GM23248 (cell line): ENCODE measurements around the gene F2RL3. TPM values are rescaled to one million over a fixed set of nuclear protein-coding genes. Genes with fewer than 3 reads are reported as not detected.
A peak's percentile ranks its signal among the peaks of the same experiment; 100 is the strongest.

Experiments
- DNase-seq: peaks from one replicate; pipeline ENCODE4 v3.0.0-alpha.2; 2015
- H2AFZ ChIP-seq: fragments of 200-600 bp; sonication (generic); 2 replicates; pipeline ENCODE4 v1.6.1; 2016; ENCODE audit warnings: antibody characterized with exemption
- H3F3A ChIP-seq: fragments of 200-600 bp; sonication (generic); 2 replicates; pipeline ENCODE4 v1.6.1; 2016; ENCODE audit warnings: mild to moderate bottlenecking, antibody characterized with exemption, mixed run types; ENCODE audit not compliant: insufficient read depth
- H3K27ac ChIP-seq: fragments of 200-600 bp; sonication (generic); 2 replicates; pipeline ENCODE4 v1.5.1; 2016; ENCODE audit warnings: mild to moderate bottlenecking
- H3K27me3 ChIP-seq: fragments of 200-600 bp; sonication (generic); replicated peaks from 2 replicates; pipeline ENCODE4 v1.6.1; 2016; ENCODE audit warnings: mild to moderate bottlenecking; ENCODE audit not compliant: insufficient read depth
- H3K36me3 ChIP-seq: fragments of 200-600 bp; sonication (generic); 2 replicates; pipeline ENCODE4 v1.6.1; 2016; ENCODE audit warnings: low read depth, mild to moderate bottlenecking
- H3K4me1 ChIP-seq: fragments of 200-600 bp; sonication (generic); 2 replicates; pipeline ENCODE4 v1.6.1; 2016; ENCODE audit warnings: mild to moderate bottlenecking; ENCODE audit not compliant: insufficient read depth
- H3K4me2 ChIP-seq: fragments of 200-600 bp; sonication (generic); one replicate; pipeline ENCODE4 v1.6.1; 2016; ENCODE audit warnings: mild to moderate bottlenecking; ENCODE audit not compliant: unreplicated experiment
- H3K4me3 ChIP-seq: fragments of 200-600 bp; sonication (generic); 2 replicates; pipeline ENCODE4 v1.5.1; 2016; ENCODE audit warnings: mild to moderate bottlenecking
- H3K79me2 ChIP-seq: fragments of 200-600 bp; sonication (generic); 2 replicates; pipeline ENCODE4 v1.6.1; 2016; ENCODE audit warnings: mild to moderate bottlenecking; ENCODE audit not compliant: insufficient read depth
- H3K9ac ChIP-seq: fragments of 200-600 bp; sonication (generic); 2 replicates; pipeline ENCODE4 v1.6.1; 2016; ENCODE audit warnings: mild to moderate bottlenecking
- H3K9me2 ChIP-seq: fragments of 200-600 bp; sonication (generic); 2 replicates; pipeline ENCODE4 v1.6.1; 2016; ENCODE audit warnings: mixed run types, mild to moderate bottlenecking, moderate library complexity; ENCODE audit not compliant: insufficient read depth
- H3K9me3 ChIP-seq: fragments of 200-600 bp; sonication (generic); one replicate; pipeline ENCODE4 v1.6.1; 2017; ENCODE audit warnings: low read depth
- H4K20me1 ChIP-seq: fragments of 200-600 bp; sonication (generic); 2 replicates; pipeline ENCODE4 v1.6.0; 2016; ENCODE audit not compliant: insufficient read depth
- EZH2 ChIP-seq: fragments of 200-600 bp; sonication (generic); IDR thresholded peaks from 2 replicates; pipeline ENCODE4 v1.6.1; 2018; ENCODE audit warnings: antibody characterized with exemption, mild to moderate bottlenecking; ENCODE audit not compliant: insufficient read depth, poor library complexity, severe bottlenecking
- EZH2phosphoT487 ChIP-seq: fragments of 200-600 bp; sonication (generic); IDR thresholded peaks from 2 replicates; pipeline ENCODE4 v1.6.1; 2018; ENCODE audit warnings: antibody characterized with exemption, moderate library complexity, mild to moderate bottlenecking, low read depth; ENCODE audit not compliant: insufficient read depth
- WGBS, 2 experiments: methylation state at CpG; one replicate each; pipeline ENCODE4 v1.1.6; 2015 to 2017; ENCODE audit warnings: low lambda C conversion rate in 2 of 2, low coverage in 1 of 2; ENCODE audit errors: missing lambda C conversion rate in 2 of 2; 5-methylcytosine and 5-hydroxymethylcytosine counted together
- in situ Hi-C: fragments of 300-500 bp; cut with MboI; formaldehyde crosslinking; loops from 2 replicates; pipeline ENCODE4 v1.15.0; 2020
- polyA plus RNA-seq: library from polyadenylated mRNA; unstranded; fragments of >200 nt; fragmentation: Nextera tagmentation; extraction: Ambion mirVana; gene quantifications from 2 replicates; pipeline ENCODE4 v1.2.1, GENCODE V29; 2016
- total RNA-seq: library from RNA; depleted of rRNA; stranded (reverse); fragments of >200 nt; shearing (Covaris generic); gene quantifications from 2 replicates; pipeline ENCODE4 v1.2.3, GENCODE V29; 2014

Gene F2RL3
- total and polyA plus RNA-seq, 2 experiments from 2014 or later, result not detected

GRCh38 chr19:16886305-16886880 is 2.4 kb upstream of the F2RL3 start:
- H3K9me2 ChIP-seq, result no peaks in the 10 kb centered on the region
- no peak for TF ChIP-seq EZH2
- TF ChIP-seq EZH2phosphoT487, result no peak
- H3K36me3 ChIP-seq, result no peaks in the 10 kb centered on the region
- H4K20me1 ChIP-seq, result no peaks in the 10 kb centered on the region
- H3K9ac ChIP-seq, result no peak overlapping the region
- no peaks in the 10 kb centered on the region for H3K79me2 ChIP-seq
- H3K27ac ChIP-seq, result no peak overlapping the region
- in situ Hi-C loops, result no loop called here
- H3K27me3 ChIP-seq, result no peaks in the 10 kb centered on the region
- H2AFZ ChIP-seq, result no peak overlapping the region
- 46 to 53% methylated on average over 20 of the region's 20 CpGs for WGBS, 2 experiments
- no peak overlapping the region for H3K4me2 ChIP-seq
- H3K4me3 ChIP-seq, result no peak overlapping the region
- no peaks in the 10 kb centered on the region for H3K9me3 ChIP-seq
- peak; percentile 50 for DNase-seq
- no peaks in the 10 kb centered on the region for H3F3A ChIP-seq
- no peaks in the 10 kb centered on the region for H3K4me1 ChIP-seq

GRCh38 chr19:16887353-16888265 is 1.2 kb upstream of the F2RL3 start:
- Histone ChIP-seq H3K4me3 (no peak overlapping the region), H3K27me3 (no peaks in the 10 kb centered on the region), H3K4me2 (no peak overlapping the region), H3K79me2 (no peaks in the 10 kb centered on the region), H4K20me1 (no peaks in the 10 kb centered on the region), H3K36me3 (no peaks in the 10 kb centered on the region), H2AFZ (no peak overlapping the region), H3K4me1 (no peaks in the 10 kb centered on the region), H3F3A (no peaks in the 10 kb centered on the region), H3K9ac (no peak overlapping the region), H3K9me3 (no peaks in the 10 kb centered on the region), H3K9me2 (no peaks in the 10 kb centered on the region), H3K27ac (no peak overlapping the region)
- no peak for TF ChIP-seq EZH2phosphoT487
- no peak for TF ChIP-seq EZH2
- in situ Hi-C loops, result no loop called here
- 60 to 64% methylated on average over 16 to 17 of the region's 17 CpGs for WGBS, 2 experiments
- no peak for DNase-seq

- Histone ChIP-seq H3K9me3 (no peaks in the 10 kb centered on the region), H3K4me1 (no peaks in the 10 kb centered on the region), H3K4me2 (no peak overlapping the region), H3K36me3 (no peaks in the 10 kb centered on the region), H3K9me2 (no peaks in the 10 kb centered on the region), H3K27ac (no peak overlapping the region), H3K9ac (no peak overlapping the region), H3F3A (no peaks in the 10 kb centered on the region), H3K79me2 (no peaks in the 10 kb centered on the region), H3K4me3 (no peak overlapping the region), H2AFZ (no peak overlapping the region), H4K20me1 (no peaks in the 10 kb centered on the region), H3K27me3 (no peaks in the 10 kb centered on the region)
- TF ChIP-seq EZH2phosphoT487 (no peak), EZH2 (no peak)
- in situ Hi-C loops, result no loop called here
- no peak for DNase-seq
- WGBS, 2 experiments, result 52 to 65% methylated on average over 12 to 19 of the region's 22 CpGs
Measured at GRCh38 chr19:16889366-16889882, 625 bp downstream of the F2RL3 start.

- Histone ChIP-seq H3K79me2 (no peaks in the 10 kb centered on the region), H3K4me1 (no peaks in the 10 kb centered on the region), H3K27me3 (no peaks in the 10 kb centered on the region), H3K27ac (no peak overlapping the region), H3F3A (no peaks in the 10 kb centered on the region), H3K9me3 (no peaks in the 10 kb centered on the region), H3K9ac (no peak overlapping the region), H2AFZ (no peak overlapping the region), H3K4me3 (no peak overlapping the region), H3K36me3 (no peaks in the 10 kb centered on the region), H4K20me1 (no peaks in the 10 kb centered on the region), H3K9me2 (no peaks in the 10 kb centered on the region), H3K4me2 (no peak overlapping the region)
- in situ Hi-C loops, result no loop called here
- WGBS, 2 experiments, result 90 to 93% methylated on average over 34 to 45 of the region's 48 CpGs
- no peak for DNase-seq
- TF ChIP-seq EZH2 (no peak), EZH2phosphoT487 (no peak)
Measured at GRCh38 chr19:16889883-16890460, 1.2 kb downstream of the F2RL3 start.
